ENCODE data around the gene STAT5A. TPM values are rescaled to one million over a fixed set of nuclear protein-coding genes. Genes with fewer than 3 reads are reported as not detected.

The STAT5A gene
- total RNA-seq, 1 experiment from 2014 or later, result 6.6 TPM

DNA sequence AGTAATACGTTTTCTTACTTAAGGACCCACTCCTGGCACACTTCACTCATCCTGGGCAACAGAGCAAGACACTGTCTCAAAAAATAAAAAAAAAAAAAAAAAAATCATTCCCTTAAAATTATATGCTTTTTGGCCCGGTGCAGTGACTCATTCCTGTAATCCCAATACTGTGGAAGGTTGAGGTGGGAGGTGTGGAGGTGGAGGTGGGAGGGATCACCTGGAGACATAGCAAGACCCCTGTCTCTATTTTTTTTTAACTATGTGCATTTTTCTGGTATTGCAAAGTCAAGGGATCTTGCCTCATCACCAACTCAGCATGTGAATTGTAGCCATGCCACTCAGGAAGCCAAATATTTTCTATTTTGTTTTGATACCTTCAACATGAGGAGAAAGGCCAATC, 21.8 kb upstream of the STAT5A start (continued):
- TF ChIP-seq ATF1 (CRISPR knock-in tag; IDR thresholded peaks at IDR 0.05) (no peak), ZBTB43 (CRISPR knock-in tag; IDR thresholded peaks at IDR 0.05) (no peak), ZNF232 (CRISPR knock-in tag; IDR thresholded peaks at IDR 0.05) (no peak)

GRCh38 chr17:42266918-42267766, 21.2 kb upstream of the STAT5A start:
- POLR2A ChIA-PET, result no interaction called here
- no peaks in the 10 kb centered on the region for H3K27me3 Mint-ChIP-seq (ENCODE audit: low read depth)
- H3K4me3 Mint-ChIP-seq, result no peak overlapping the region
- DNase-seq (ENCODE audit: low spot score) (no peak), ATAC-seq (no peak)
- CTCF ChIA-PET, result no interaction called here
- H3K36me3 Mint-ChIP-seq, result 0 out of 2 replicates have a peak, but pooled peaks cover 7% of the 10 kb centered on the region
- no peaks in the 10 kb centered on the region for H3K9me3 Mint-ChIP-seq
- peaks cover 16% of the 10 kb centered on the region for H3K4me1 Mint-ChIP-seq
- no peak overlapping the region for H3K27ac Mint-ChIP-seq
- TF ChIP-seq, protein P1, sequence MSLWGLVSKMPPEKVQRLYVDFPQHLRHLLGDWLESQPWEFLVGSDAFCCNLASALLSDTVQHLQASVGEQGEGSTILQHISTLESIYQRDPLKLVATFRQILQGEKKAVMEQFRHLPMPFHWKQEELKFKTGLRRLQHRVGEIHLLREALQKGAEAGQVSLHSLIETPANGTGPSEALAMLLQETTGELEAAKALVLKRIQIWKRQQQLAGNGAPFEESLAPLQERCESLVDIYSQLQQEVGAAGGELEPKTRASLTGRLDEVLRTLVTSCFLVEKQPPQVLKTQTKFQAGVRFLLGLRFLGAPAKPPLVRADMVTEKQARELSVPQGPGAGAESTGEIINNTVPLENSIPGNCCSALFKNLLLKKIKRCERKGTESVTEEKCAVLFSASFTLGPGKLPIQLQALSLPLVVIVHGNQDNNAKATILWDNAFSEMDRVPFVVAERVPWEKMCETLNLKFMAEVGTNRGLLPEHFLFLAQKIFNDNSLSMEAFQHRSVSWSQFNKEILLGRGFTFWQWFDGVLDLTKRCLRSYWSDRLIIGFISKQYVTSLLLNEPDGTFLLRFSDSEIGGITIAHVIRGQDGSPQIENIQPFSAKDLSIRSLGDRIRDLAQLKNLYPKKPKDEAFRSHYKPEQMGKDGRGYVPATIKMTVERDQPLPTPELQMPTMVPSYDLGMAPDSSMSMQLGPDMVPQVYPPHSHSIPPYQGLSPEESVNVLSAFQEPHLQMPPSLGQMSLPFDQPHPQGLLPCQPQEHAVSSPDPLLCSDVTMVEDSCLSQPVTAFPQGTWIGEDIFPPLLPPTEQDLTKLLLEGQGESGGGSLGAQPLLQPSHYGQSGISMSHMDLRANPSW (CRISPR knock-in tag; conservative IDR thresholded peaks at IDR 0.05; ENCODE audit: low read depth), result no peak
- TF ChIP-seq GABPB1 (CRISPR knock-in tag; IDR thresholded peaks at IDR 0.05), result peak; percentile 26; the same call in 1 of the 2 replicates

DNA sequence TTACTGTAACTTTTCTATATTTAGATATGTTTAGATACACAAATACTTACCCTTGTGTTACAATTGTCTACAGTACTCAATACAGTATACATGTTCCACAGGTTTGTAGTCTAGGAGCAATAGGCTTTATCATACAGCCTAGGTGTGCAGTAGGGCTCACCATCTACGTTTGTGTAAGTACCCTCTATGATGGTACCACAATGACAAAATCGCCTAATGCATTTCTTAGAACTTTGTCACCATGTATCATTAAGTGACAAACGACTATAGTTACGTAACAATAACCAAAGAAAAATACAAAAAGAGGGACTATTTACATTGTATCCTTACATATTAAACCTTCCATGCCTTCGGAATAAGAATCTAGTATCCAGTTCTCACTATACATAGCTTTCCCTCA, 20.1 kb upstream of the STAT5A start:
- H3K27ac Mint-ChIP-seq, result no peak overlapping the region

GRCh38 chr17:42270170-42270535, 18.1 kb upstream of the STAT5A start:
- H3K27me3 Mint-ChIP-seq (ENCODE audit: low read depth), result no peaks in the 10 kb centered on the region
- no peak overlapping the region for H3K4me3 Mint-ChIP-seq
- H3K9me3 Mint-ChIP-seq, result no peaks in the 10 kb centered on the region
- 0 out of 2 replicates have a peak, but pooled peaks cover 5% of the 10 kb centered on the region for H3K36me3 Mint-ChIP-seq
- H3K27ac Mint-ChIP-seq, result no peak overlapping the region
- DNase-seq (ENCODE audit: low spot score) (no peak), ATAC-seq (no peak)
- H3K4me1 Mint-ChIP-seq, result peaks cover 46% of the 10 kb centered on the region
- POLR2A ChIA-PET, result interaction anchor here (0.7 kb wide), 1 partner anchor 26 kb away, joined by 3 read pairs; no protein-coding TSS in a partner anchor
- CTCF ChIA-PET, result interaction anchor here (1.2 to 4.2 kb wide), 2 partner anchors 19 to 48 kb away, joined by 3 to 21 read pairs; no protein-coding TSS in a partner anchor
- TF ChIP-seq ZNF219 (CRISPR knock-in tag; IDR thresholded peaks at IDR 0.05; ENCODE audit: borderline replicate concordance) (no peak), FOXP1 (CRISPR knock-in tag; IDR thresholded peaks at IDR 0.05; ENCODE audit: borderline replicate concordance) (no peak), TP53 (CRISPR knock-in tag; IDR thresholded peaks at IDR 0.05) (no peak), ATF1 (CRISPR knock-in tag; IDR thresholded peaks at IDR 0.05) (no peak), ZNF396 (CRISPR knock-in tag; IDR thresholded peaks at IDR 0.05; ENCODE audit: borderline replicate concordance) (no peak), AR (CRISPR knock-in tag; IDR thresholded peaks at IDR 0.05) (no peak), NFATC4 (CRISPR knock-in tag; IDR thresholded peaks at IDR 0.05) (no peak), E2F4 (CRISPR knock-in tag; IDR thresholded peaks at IDR 0.05; ENCODE audit: borderline replicate concordance, low read depth) (no peak)
- TF ChIP-seq, protein P2, sequence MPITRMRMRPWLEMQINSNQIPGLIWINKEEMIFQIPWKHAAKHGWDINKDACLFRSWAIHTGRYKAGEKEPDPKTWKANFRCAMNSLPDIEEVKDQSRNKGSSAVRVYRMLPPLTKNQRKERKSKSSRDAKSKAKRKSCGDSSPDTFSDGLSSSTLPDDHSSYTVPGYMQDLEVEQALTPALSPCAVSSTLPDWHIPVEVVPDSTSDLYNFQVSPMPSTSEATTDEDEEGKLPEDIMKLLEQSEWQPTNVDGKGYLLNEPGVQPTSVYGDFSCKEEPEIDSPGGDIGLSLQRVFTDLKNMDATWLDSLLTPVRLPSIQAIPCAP (CRISPR knock-in tag; IDR thresholded peaks at IDR 0.05), result no peak
- TF ChIP-seq, protein P3, sequence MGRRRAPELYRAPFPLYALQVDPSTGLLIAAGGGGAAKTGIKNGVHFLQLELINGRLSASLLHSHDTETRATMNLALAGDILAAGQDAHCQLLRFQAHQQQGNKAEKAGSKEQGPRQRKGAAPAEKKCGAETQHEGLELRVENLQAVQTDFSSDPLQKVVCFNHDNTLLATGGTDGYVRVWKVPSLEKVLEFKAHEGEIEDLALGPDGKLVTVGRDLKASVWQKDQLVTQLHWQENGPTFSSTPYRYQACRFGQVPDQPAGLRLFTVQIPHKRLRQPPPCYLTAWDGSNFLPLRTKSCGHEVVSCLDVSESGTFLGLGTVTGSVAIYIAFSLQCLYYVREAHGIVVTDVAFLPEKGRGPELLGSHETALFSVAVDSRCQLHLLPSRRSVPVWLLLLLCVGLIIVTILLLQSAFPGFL (CRISPR knock-in tag; IDR thresholded peaks at IDR 0.05; ENCODE audit: borderline replicate concordance), result no peak

More for the DNA sequence above, 20.1 kb upstream of the STAT5A start:
- Mint-ChIP-seq H3K36me3 (0 out of 2 replicates have a peak, but pooled peaks cover 7% of the 10 kb centered on the region), H3K4me1 (peaks cover 27% of the 10 kb centered on the region), H3K9me3 (no peaks in the 10 kb centered on the region), H3K4me3 (no peak overlapping the region), H3K27me3 (ENCODE audit: low read depth) (no peaks in the 10 kb centered on the region)
- POLR2A ChIA-PET, result interaction anchor here (0.6 kb wide), 1 partner anchor 20 kb away, joined by 4 read pairs; no protein-coding TSS in a partner anchor
- DNase-seq (ENCODE audit: low spot score) (no peak), ATAC-seq (no peak)
- TF ChIP-seq FOXK1 (CRISPR knock-in tag; IDR thresholded peaks at IDR 0.05), result no peak
- TF ChIP-seq GTF2I (CRISPR knock-in tag; conservative IDR thresholded peaks at IDR 0.05), result no peak
- TF ChIP-seq, protein P4, sequence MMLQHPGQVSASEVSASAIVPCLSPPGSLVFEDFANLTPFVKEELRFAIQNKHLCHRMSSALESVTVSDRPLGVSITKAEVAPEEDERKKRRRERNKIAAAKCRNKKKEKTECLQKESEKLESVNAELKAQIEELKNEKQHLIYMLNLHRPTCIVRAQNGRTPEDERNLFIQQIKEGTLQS (CRISPR knock-in tag; conservative IDR thresholded peaks at IDR 0.05), result no peak
- TF ChIP-seq TEAD1 (CRISPR knock-in tag; IDR thresholded peaks at IDR 0.05), result no peak
- no peak for TF ChIP-seq OVOL2 (CRISPR knock-in tag; IDR thresholded peaks at IDR 0.05; ENCODE audit: borderline replicate concordance)
- CTCF ChIA-PET, result interaction anchor here (1.1 to 4.2 kb wide), 2 partner anchors 17 to 46 kb away, joined by 4 to 21 read pairs; no protein-coding TSS in a partner anchor

All from WTC11 (cell line).